MCF 10A (cell line): ENCODE results near the gene MOV10L1. TPM values are rescaled to one million over a fixed set of nuclear protein-coding genes. Genes with fewer than 3 reads are reported as not detected.

Source experiments
- BruUV-seq: library from RNA; stranded (reverse); fragments of 400-500 nt; replicated peaks from 2 replicates; lab custom pipeline; 2021; lab: Mats Ljungman, UMichigan
- CTCF ChIA-PET: fragments of 300-600 bp; sonication (Branson Sonifier 250); formaldehyde crosslinking; extraction: SDS; loops from one replicate; lab custom pipeline; 2021; ENCODE audit warnings: antibody characterized with exemption, inconsistent platforms; lab: Yijun Ruan, JAX
- POLR2A ChIA-PET: fragments of 300-600, 350-650 bp; sonication (Branson Sonifier 250); formaldehyde crosslinking; extraction: SDS; loops from one replicate; lab custom pipeline; 2020; ENCODE audit warnings: antibody characterized with exemption, inconsistent platforms; lab: Yijun Ruan, JAX
- DNase-seq: peaks from one replicate; pipeline ENCODE4 v3.0.0-alpha.2; 2018; ENCODE audit not compliant: unreplicated experiment
- H3K27ac Mint-ChIP-seq: one replicate; pipeline ENCODE4 v1.8.0; 2022; ENCODE audit warnings: mild to moderate bottlenecking, low read depth, mixed read lengths; ENCODE audit not compliant: unreplicated experiment
- H3K27me3 Mint-ChIP-seq: one replicate; pipeline ENCODE4 v1.8.0; 2022; ENCODE audit warnings: mixed read lengths; ENCODE audit not compliant: insufficient read depth, unreplicated experiment
- H3K36me3 Mint-ChIP-seq: one replicate; pipeline ENCODE4 v1.8.0; 2022; ENCODE audit warnings: mild to moderate bottlenecking, moderate library complexity, mixed read lengths; ENCODE audit not compliant: insufficient read depth, unreplicated experiment
- H3K4me1 Mint-ChIP-seq: one replicate; pipeline ENCODE4 v1.8.0; 2022; ENCODE audit warnings: mixed read lengths; ENCODE audit not compliant: insufficient read depth, unreplicated experiment
- H3K4me3 Mint-ChIP-seq: one replicate; pipeline ENCODE4 v1.8.0; 2022; ENCODE audit warnings: mild to moderate bottlenecking, moderate library complexity, mixed read lengths; ENCODE audit not compliant: unreplicated experiment
- H3K9me3 Mint-ChIP-seq: one replicate; pipeline ENCODE4 v1.8.0; 2022; ENCODE audit warnings: mixed read lengths; ENCODE audit not compliant: unreplicated experiment
- CTCF ChIP-seq: fragments of 200-600 bp; IDR thresholded peaks from one replicate; pipeline ENCODE4 v1.8.0; 2022; ENCODE audit warnings: antibody characterized with exemption, mild to moderate bottlenecking; ENCODE audit not compliant: unreplicated experiment
- intact Hi-C: fragments of 100-400 bp; cut with micrococcal nuclease; formaldehyde crosslinking; loops from 2 replicates; pipeline ENCODE4 v1.14.1; 2022
- total RNA-seq: library from RNA; stranded (reverse); gene quantifications from 2 replicates; pipeline ENCODE4 v1.2.3, GENCODE V29; 2022

The MOV10L1 gene
- total RNA-seq, 1 experiment from 2014 or later = not detected

DNA sequence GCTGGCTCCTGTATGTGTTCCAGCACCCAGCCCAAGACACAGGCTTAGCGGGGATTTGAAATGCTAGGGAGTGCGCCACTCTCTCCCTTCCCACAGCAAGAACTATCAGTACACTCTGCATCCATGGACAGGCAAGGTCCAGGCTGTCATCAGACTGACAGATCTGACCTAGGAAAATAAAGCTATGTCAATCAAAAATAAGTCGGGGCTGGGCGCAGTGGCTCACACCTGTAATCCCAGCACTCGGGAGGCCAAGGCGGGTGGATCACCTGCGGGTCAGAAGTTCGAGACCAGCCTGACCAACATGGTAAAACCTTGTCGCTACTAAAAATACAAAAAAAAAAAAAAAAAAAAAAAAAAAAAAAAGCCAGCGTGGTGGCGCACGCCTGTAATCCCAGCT, 1.7 kb upstream of the MOV10L1 start:
- no peak for TF ChIP-seq CTCF
- Mint-ChIP-seq H3K4me1 (peaks cover 4% of the 10 kb centered on the region), H3K36me3 (no peaks in the 10 kb centered on the region), H3K4me3 (no peak overlapping the region), H3K27ac (no peak overlapping the region), H3K9me3 (peaks cover 8% of the 10 kb centered on the region), H3K27me3 (peaks cover 8% of the 10 kb centered on the region)
- ChIA-PET POLR2A (no interaction called here), CTCF (interaction anchor here (1.1 kb wide), 1 partner anchor 62 kb away, joined by 3 read pairs; no protein-coding TSS in a partner anchor)
- intact Hi-C loops = no loop called here
- DNase-seq = no peak
- BruUV-seq = no TSS peak

- ChIA-PET POLR2A (no interaction called here), CTCF (interaction anchor here (1.1 kb wide), 1 partner anchor 61 kb away, joined by 3 read pairs; no protein-coding TSS in a partner anchor)
- H3K27me3 Mint-ChIP-seq = peaks cover 8% of the 10 kb centered on the region
- no TSS peak for BruUV-seq
- no peaks in the 10 kb centered on the region for H3K4me1 Mint-ChIP-seq
- no peak overlapping the region for H3K27ac Mint-ChIP-seq
- intact Hi-C loops = no loop called here
- no peak overlapping the region for H3K4me3 Mint-ChIP-seq
- no peak for TF ChIP-seq CTCF
- H3K36me3 Mint-ChIP-seq = no peaks in the 10 kb centered on the region
- H3K9me3 Mint-ChIP-seq = peaks cover 8% of the 10 kb centered on the region
- no peak for DNase-seq
Observed at GRCh38 chr22:50089231-50089630, 575 bp upstream of the MOV10L1 start.

DNA sequence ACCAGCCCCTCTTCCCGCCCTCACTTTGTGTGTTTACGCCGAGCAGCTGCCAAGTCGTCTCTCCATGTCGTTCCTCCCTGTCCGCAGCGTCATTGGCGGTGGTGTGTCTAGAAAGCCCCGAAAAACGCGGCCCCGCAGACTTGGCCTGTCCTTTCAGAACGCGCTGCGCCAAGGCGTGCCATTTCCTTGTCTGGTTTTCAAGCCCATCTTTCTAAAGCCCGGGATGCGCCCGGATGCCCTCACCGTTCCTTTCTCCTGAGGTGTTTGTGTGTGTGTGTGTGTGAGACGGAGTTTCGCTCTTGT, 557 bp downstream of the MOV10L1 start:
- no peak for DNase-seq
- intact Hi-C loops = no loop called here
- peaks cover 8% of the 10 kb centered on the region for H3K9me3 Mint-ChIP-seq
- TF ChIP-seq CTCF = no peak
- BruUV-seq = no TSS peak
- peaks cover 8% of the 10 kb centered on the region for H3K27me3 Mint-ChIP-seq
- no peak overlapping the region for H3K4me3 Mint-ChIP-seq
- H3K36me3 Mint-ChIP-seq = no peaks in the 10 kb centered on the region
- no peaks in the 10 kb centered on the region for H3K4me1 Mint-ChIP-seq
- POLR2A ChIA-PET = no interaction called here
- H3K27ac Mint-ChIP-seq = no peak overlapping the region
- CTCF ChIA-PET = no interaction called here

DNA sequence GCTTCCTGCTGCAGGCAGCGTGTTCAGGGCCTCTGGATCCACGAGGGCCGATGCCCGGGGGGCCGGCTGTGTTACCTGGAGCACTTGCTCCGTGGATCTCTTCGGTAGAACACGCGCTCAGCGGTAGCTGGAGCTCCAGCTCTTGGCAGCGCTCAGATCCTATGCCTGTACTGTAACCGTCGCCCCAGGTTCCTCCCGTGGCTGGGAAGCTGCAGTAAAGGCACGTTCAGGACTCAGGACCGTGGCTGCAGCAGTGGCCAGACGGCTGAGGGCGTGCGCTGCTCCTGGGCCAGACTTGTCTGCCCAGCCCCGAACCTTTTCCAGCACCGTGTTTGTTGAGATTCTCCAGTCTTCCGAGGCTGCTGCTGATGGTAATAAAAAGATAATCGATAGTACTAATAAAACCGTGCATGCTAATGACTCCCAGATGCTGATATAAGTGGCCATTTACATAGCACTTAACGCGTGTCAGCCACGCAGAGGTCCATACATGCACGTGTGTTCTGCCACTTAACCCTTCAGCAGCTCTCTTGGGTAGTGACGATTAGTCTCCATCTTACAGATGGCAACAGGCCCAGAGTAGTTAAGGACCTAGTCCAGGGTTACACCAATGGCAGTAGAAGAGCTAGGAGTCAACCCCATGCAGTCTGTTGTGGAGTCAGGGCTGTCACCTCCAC, 1.4 kb downstream of the MOV10L1 start:
- H3K4me3 Mint-ChIP-seq = no peak overlapping the region
- no peak for TF ChIP-seq CTCF
- no peaks in the 10 kb centered on the region for H3K36me3 Mint-ChIP-seq
- no peaks in the 10 kb centered on the region for H3K4me1 Mint-ChIP-seq
- intact Hi-C loops = no loop called here
- no TSS peak for BruUV-seq
- ChIA-PET CTCF (no interaction called here), POLR2A (interaction anchor here (0.8 kb wide), 1 partner anchor 270 kb away, joined by 3 read pairs; no protein-coding TSS in a partner anchor)
- H3K9me3 Mint-ChIP-seq = peaks cover 8% of the 10 kb centered on the region
- no peak overlapping the region for H3K27ac Mint-ChIP-seq
- no peak for DNase-seq
- H3K27me3 Mint-ChIP-seq = peaks cover 11% of the 10 kb centered on the region
